Measurements from ENCODE around the gene ISCU. TPM values are rescaled to one million over a fixed set of nuclear protein-coding genes. Genes with fewer than 3 reads are reported as not detected.

Gene ISCU
- total RNA-seq, 1 donor, result 184 TPM

DNA sequence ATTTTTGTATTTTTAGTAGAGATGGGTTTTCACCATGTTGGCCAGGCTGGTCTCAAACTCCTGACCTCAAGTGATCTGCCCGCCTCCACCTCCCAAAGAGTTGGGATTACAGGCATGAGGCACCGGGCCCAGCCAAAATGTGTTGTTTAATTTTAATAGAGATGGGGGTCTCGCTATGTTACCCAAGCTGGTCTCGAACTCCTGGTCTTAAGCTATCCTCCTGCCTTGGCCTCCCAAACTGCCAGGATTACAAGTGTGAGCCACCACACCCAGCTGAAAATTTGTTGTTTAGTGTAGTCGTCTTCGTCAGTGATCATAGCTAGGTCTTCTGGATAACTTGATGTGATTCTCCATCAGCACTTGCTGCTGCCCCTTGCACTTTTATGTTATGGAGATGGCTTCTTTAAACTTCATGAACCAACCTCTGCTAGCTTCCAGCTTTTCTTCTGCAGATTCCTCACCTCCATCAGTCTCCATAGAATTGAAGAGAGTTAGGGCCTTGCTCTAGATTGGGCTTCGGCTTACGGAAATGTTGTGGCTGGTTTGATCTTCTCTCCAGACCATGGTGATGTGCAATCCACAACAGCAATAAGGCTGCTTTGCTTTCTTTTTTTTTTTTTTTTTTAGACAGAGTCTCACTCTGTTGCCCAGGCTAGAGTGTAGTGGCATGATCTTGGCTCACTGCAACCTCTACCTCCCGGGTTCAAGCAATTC is 13.0 kb downstream of the ISCU start:
- no peak overlapping the region for H3K27ac ChIP-seq (ENCODE audit: low read depth, low read length)
- H3K4me2 ChIP-seq (ENCODE audit: insufficient read depth, low read length), result no peak overlapping the region

DNA sequence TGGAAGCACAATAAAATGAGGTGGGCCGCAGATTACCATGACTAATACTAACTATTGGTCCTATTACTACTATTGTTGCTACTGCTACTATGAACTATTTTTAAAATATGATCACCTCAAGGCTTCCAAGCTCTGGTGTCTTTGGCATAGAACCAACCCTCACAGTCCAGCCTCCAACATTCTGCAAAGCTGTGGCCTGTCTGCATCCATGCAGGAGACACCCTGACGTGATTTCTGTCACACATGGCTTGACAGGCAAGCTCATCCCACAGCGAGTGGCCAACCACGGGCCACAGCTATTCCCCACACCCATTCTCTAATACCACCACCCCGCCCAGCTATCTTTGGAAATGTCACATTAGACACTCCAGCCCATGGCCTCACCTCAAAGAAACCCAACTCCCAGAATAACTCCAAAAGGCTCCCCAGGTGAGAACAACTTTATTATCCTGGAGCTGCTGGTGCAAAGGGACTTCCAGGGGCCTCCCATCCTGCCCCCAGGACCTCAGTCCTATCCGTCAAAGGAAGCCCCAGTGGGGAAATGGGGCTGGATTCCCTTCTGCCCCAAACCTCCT is 14.4 kb downstream of the ISCU start:
- H3K79me2 ChIP-seq (ENCODE audit: insufficient read depth, low read length), result no peaks in the 10 kb centered on the region
- H3K27ac ChIP-seq (ENCODE audit: low read depth, low read length), result peak overlapping the region; percentile 29
- peaks cover 11% of the 10 kb centered on the region for H3K4me1 ChIP-seq (ENCODE audit: insufficient read depth, low read length)
- H2AFZ ChIP-seq (ENCODE audit: low read length), result no peak overlapping the region
- H3K36me3 ChIP-seq (ENCODE audit: insufficient read depth, low read length), result no peaks in the 10 kb centered on the region
- no peaks in the 10 kb centered on the region for H3K9me3 ChIP-seq (ENCODE audit: low read depth, low read length)
- no peaks in the 10 kb centered on the region for H4K20me1 ChIP-seq (ENCODE audit: insufficient read depth, low read length)
- H3K27me3 ChIP-seq (ENCODE audit: insufficient read depth, low read length), result no peaks in the 10 kb centered on the region
- no peak overlapping the region for H3K4me2 ChIP-seq (ENCODE audit: insufficient read depth, low read length)
- no peak overlapping the region for H3K4me3 ChIP-seq (ENCODE audit: insufficient read depth, low read length)
- TF ChIP-seq CTCF (IDR thresholded peaks at IDR 0.05; ENCODE audit: extremely low read depth, low read depth, low read length), result no peak
- DNase-seq (ENCODE audit: insufficient read length, low spot score, missing footprints), result peak; percentile 62

More for the DNA sequence above, 13.0 kb downstream of the ISCU start:
- Histone ChIP-seq H2AFZ (ENCODE audit: low read length) (no peak overlapping the region), H3K27me3 (ENCODE audit: insufficient read depth, low read length) (no peaks in the 10 kb centered on the region), H3K4me1 (ENCODE audit: insufficient read depth, low read length) (peaks cover 11% of the 10 kb centered on the region), H3K4me3 (ENCODE audit: insufficient read depth, low read length) (no peak overlapping the region), H3K36me3 (ENCODE audit: insufficient read depth, low read length) (no peaks in the 10 kb centered on the region), H3K79me2 (ENCODE audit: insufficient read depth, low read length) (no peaks in the 10 kb centered on the region), H3K9me3 (ENCODE audit: low read depth, low read length) (no peaks in the 10 kb centered on the region), H4K20me1 (ENCODE audit: insufficient read depth, low read length) (no peaks in the 10 kb centered on the region)
- no peak for DNase-seq (ENCODE audit: insufficient read length, low spot score, missing footprints)
- no peak for TF ChIP-seq CTCF (IDR thresholded peaks at IDR 0.05; ENCODE audit: extremely low read depth, low read depth, low read length)

- Histone ChIP-seq H3K4me2 (ENCODE audit: insufficient read depth, low read length) (no peak overlapping the region), H3K27me3 (ENCODE audit: insufficient read depth, low read length) (no peaks in the 10 kb centered on the region), H3K9me3 (ENCODE audit: low read depth, low read length) (no peaks in the 10 kb centered on the region), H3K79me2 (ENCODE audit: insufficient read depth, low read length) (no peaks in the 10 kb centered on the region), H3K4me1 (ENCODE audit: insufficient read depth, low read length) (peaks cover 11% of the 10 kb centered on the region), H3K36me3 (ENCODE audit: insufficient read depth, low read length) (no peaks in the 10 kb centered on the region), H3K27ac (ENCODE audit: low read depth, low read length) (no peak overlapping the region), H3K4me3 (ENCODE audit: insufficient read depth, low read length) (no peak overlapping the region), H2AFZ (ENCODE audit: low read length) (no peak overlapping the region), H4K20me1 (ENCODE audit: insufficient read depth, low read length) (no peaks in the 10 kb centered on the region)
- no peak for DNase-seq (ENCODE audit: insufficient read length, low spot score, missing footprints)
- no peak for TF ChIP-seq CTCF (IDR thresholded peaks at IDR 0.05; ENCODE audit: extremely low read depth, low read depth, low read length)
These were observed 15.1 kb downstream of the ISCU start for GRCh38 chr12:108577458-108577857.

DNA sequence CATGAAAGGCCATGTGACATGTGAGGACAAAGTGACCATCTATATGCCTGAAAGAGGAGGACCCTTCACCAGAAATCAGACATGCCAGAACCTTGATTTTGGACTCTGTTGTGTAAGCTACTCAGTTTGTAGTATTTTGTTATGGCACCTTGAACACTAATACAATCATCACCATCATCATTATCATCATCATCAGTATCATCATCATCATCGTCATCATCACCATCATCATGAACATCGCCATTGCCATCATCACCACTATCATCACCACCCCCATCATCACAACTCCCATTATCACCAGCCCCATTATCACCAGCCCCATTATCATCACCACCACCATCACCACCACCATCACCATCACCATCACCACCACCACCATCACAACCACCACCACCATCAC is 15.9 kb downstream of the ISCU start:
- DNase-seq (ENCODE audit: insufficient read length, low spot score, missing footprints), result no peak
- Histone ChIP-seq H3K9me3 (ENCODE audit: low read depth, low read length) (no peaks in the 10 kb centered on the region), H3K4me2 (ENCODE audit: insufficient read depth, low read length) (no peak overlapping the region), H3K79me2 (ENCODE audit: insufficient read depth, low read length) (no peaks in the 10 kb centered on the region), H3K27me3 (ENCODE audit: insufficient read depth, low read length) (no peaks in the 10 kb centered on the region), H4K20me1 (ENCODE audit: insufficient read depth, low read length) (no peaks in the 10 kb centered on the region), H3K27ac (ENCODE audit: low read depth, low read length) (no peak overlapping the region), H3K36me3 (ENCODE audit: insufficient read depth, low read length) (no peaks in the 10 kb centered on the region), H2AFZ (ENCODE audit: low read length) (no peak overlapping the region), H3K4me1 (ENCODE audit: insufficient read depth, low read length) (peaks cover 11% of the 10 kb centered on the region), H3K4me3 (ENCODE audit: insufficient read depth, low read length) (no peak overlapping the region)
- no peak for TF ChIP-seq CTCF (IDR thresholded peaks at IDR 0.05; ENCODE audit: extremely low read depth, low read depth, low read length)

All from osteoblast (primary cell).